ACC112 (cell line): ENCODE results near the gene CHID1.

ENCODE experiments used
- H2AFZ ChIP-seq: fragments of 200-600 bp; sonication (generic); one replicate; pipeline ENCODE4 v1.6.0; 2017; ENCODE audit warnings: antibody characterized with exemption, low read length; ENCODE audit not compliant: unreplicated experiment
- H3K27ac ChIP-seq: fragments of 200-600 bp; sonication (generic); 2 replicates; pipeline ENCODE4 v1.5.1; 2014; ENCODE audit warnings: low read depth, mild to moderate bottlenecking, antibody characterized with exemption, low read length, moderate library complexity
- H3K27me3 ChIP-seq: fragments of 200-600 bp; sonication (generic); 2 replicates; pipeline ENCODE4 v1.6.1; 2014; ENCODE audit warnings: mild to moderate bottlenecking, antibody characterized with exemption, low read length, moderate library complexity, mixed read lengths; ENCODE audit not compliant: insufficient read depth
- H3K36me3 ChIP-seq: fragments of 200-600 bp; sonication (generic); 2 replicates; pipeline ENCODE4 v1.6.1; 2016; ENCODE audit warnings: mild to moderate bottlenecking, antibody characterized with exemption, low read length, moderate library complexity, mixed read lengths; ENCODE audit not compliant: insufficient read depth
- H3K4me1 ChIP-seq: fragments of 200-600 bp; sonication (generic); one replicate; pipeline ENCODE4 v1.6.1; 2016; ENCODE audit warnings: low read length, mixed read lengths; ENCODE audit not compliant: insufficient read depth, unreplicated experiment, control insufficient read depth
- H3K4me3 ChIP-seq: fragments of 200-600 bp; sonication (generic); 2 replicates; pipeline ENCODE4 v1.5.1; 2014; ENCODE audit warnings: mild to moderate bottlenecking, low read depth, low read length
- H3K79me2 ChIP-seq: fragments of 200-600 bp; sonication (generic); one replicate; pipeline ENCODE4 v1.6.0; 2016; ENCODE audit warnings: low read length; ENCODE audit not compliant: control insufficient read depth, unreplicated experiment, insufficient read depth

Gene CHID1

GRCh38 chr11:951507-951906 lies 40.9 kb upstream of the CHID1 start:
- Histone ChIP-seq H3K79me2 (peaks cover 33% of the 10 kb centered on the region), H3K27ac (no peak overlapping the region), H3K4me1 (no peaks in the 10 kb centered on the region), H3K36me3 (peaks cover 7% of the 10 kb centered on the region; the same call in 1 of the 2 replicates), H2AFZ (no peak overlapping the region), H3K4me3 (no peak overlapping the region), H3K27me3 (no peaks in the 10 kb centered on the region)

- Histone ChIP-seq H3K79me2 (peaks cover 36% of the 10 kb centered on the region), H3K4me1 (peaks cover under 1% of the 10 kb centered on the region)
These were observed 37.1 kb upstream of the CHID1 start for GRCh38 chr11:947744-948143.

GRCh38 chr11:945986-946385 lies 35.4 kb upstream of the CHID1 start:
- peaks cover 41% of the 10 kb centered on the region for H3K79me2 ChIP-seq
- peaks cover 9% of the 10 kb centered on the region for H3K4me1 ChIP-seq
- H2AFZ ChIP-seq, result no peak overlapping the region
- H3K27ac ChIP-seq, result no peak overlapping the region
- H3K4me3 ChIP-seq, result no peak overlapping the region
- H3K36me3 ChIP-seq, result peaks cover 10% of the 10 kb centered on the region; the same call in 1 of the 2 replicates
- H3K27me3 ChIP-seq, result no peaks in the 10 kb centered on the region

More at GRCh38 chr11:947744-948143, 37.1 kb upstream of the CHID1 start:
- Histone ChIP-seq H3K27me3 (no peaks in the 10 kb centered on the region), H3K36me3 (peaks cover 10% of the 10 kb centered on the region; the same call in 1 of the 2 replicates), H3K4me3 (no peak overlapping the region), H2AFZ (no peak overlapping the region), H3K27ac (no peak overlapping the region)

GRCh38 chr11:944711-945470 lies 34.3 kb upstream of the CHID1 start:
- H3K79me2 ChIP-seq, result peaks cover 52% of the 10 kb centered on the region
- no peak overlapping the region for H3K4me3 ChIP-seq
- no peak overlapping the region for H2AFZ ChIP-seq
- H3K36me3 ChIP-seq, result peaks cover 9% of the 10 kb centered on the region; the same call in 1 of the 2 replicates
- no peaks in the 10 kb centered on the region for H3K27me3 ChIP-seq
- H3K4me1 ChIP-seq, result peaks cover 9% of the 10 kb centered on the region
- H3K27ac ChIP-seq, result no peak overlapping the region

GRCh38 chr11:942823-943222 lies 32.2 kb upstream of the CHID1 start:
- Histone ChIP-seq H3K27ac (peak overlapping the region; percentile 77), H3K4me1 (peaks cover 12% of the 10 kb centered on the region), H3K36me3 (peaks cover 7% of the 10 kb centered on the region; the same call in 1 of the 2 replicates), H3K4me3 (0 out of 2 replicates have a peak overlapping the region, but pooled peaks have one; percentile 33), H3K79me2 (peaks cover 61% of the 10 kb centered on the region), H2AFZ (no peak overlapping the region), H3K27me3 (no peaks in the 10 kb centered on the region)

GRCh38 chr11:940496-941135 lies 30.0 kb upstream of the CHID1 start:
- H3K27me3 ChIP-seq, result no peaks in the 10 kb centered on the region
- peaks cover 14% of the 10 kb centered on the region for H3K4me1 ChIP-seq
- H3K36me3 ChIP-seq, result 0 out of 2 replicates have a peak, but pooled peaks cover 3% of the 10 kb centered on the region
- H3K27ac ChIP-seq, result no peak overlapping the region
- H2AFZ ChIP-seq, result no peak overlapping the region
- no peak overlapping the region for H3K4me3 ChIP-seq
- peaks cover 70% of the 10 kb centered on the region for H3K79me2 ChIP-seq

GRCh38 chr11:937841-938261 lies 27.2 kb upstream of the CHID1 start:
- H3K4me3 ChIP-seq, result no peak overlapping the region
- H2AFZ ChIP-seq, result no peak overlapping the region
- peaks cover 71% of the 10 kb centered on the region for H3K79me2 ChIP-seq
- peaks cover 20% of the 10 kb centered on the region for H3K4me1 ChIP-seq
- no peaks in the 10 kb centered on the region for H3K36me3 ChIP-seq
- no peaks in the 10 kb centered on the region for H3K27me3 ChIP-seq
- no peak overlapping the region for H3K27ac ChIP-seq

- Histone ChIP-seq H3K79me2 (peaks cover 73% of the 10 kb centered on the region), H3K4me1 (peaks cover 23% of the 10 kb centered on the region), H3K27ac (no peak overlapping the region), H3K36me3 (no peaks in the 10 kb centered on the region), H2AFZ (no peak overlapping the region), H3K27me3 (no peaks in the 10 kb centered on the region), H3K4me3 (no peak overlapping the region)
These were observed 25.6 kb upstream of the CHID1 start for GRCh38 chr11:936199-936598.

- Histone ChIP-seq H3K27ac (no peak overlapping the region), H3K36me3 (no peaks in the 10 kb centered on the region), H2AFZ (no peak overlapping the region), H3K79me2 (peaks cover 71% of the 10 kb centered on the region), H3K27me3 (no peaks in the 10 kb centered on the region), H3K4me1 (peaks cover 26% of the 10 kb centered on the region), H3K4me3 (no peak overlapping the region)
These were observed 23.9 kb upstream of the CHID1 start for GRCh38 chr11:934527-934926.

GRCh38 chr11:933936-934335 lies 23.3 kb upstream of the CHID1 start:
- no peak overlapping the region for H3K4me3 ChIP-seq
- no peak overlapping the region for H2AFZ ChIP-seq
- no peaks in the 10 kb centered on the region for H3K36me3 ChIP-seq
- H3K79me2 ChIP-seq, result peaks cover 76% of the 10 kb centered on the region
- H3K27ac ChIP-seq, result no peak overlapping the region
- H3K4me1 ChIP-seq, result peaks cover 26% of the 10 kb centered on the region
- no peaks in the 10 kb centered on the region for H3K27me3 ChIP-seq
